GM19193 (cell line): Measurements from ENCODE around the gene RALGDS.
A peak's percentile ranks its signal among the peaks of the same experiment; 100 is the strongest.

Experiments used
- POLR2A ChIP-seq: IDR thresholded peaks from 4 replicates; pipeline ENCODE4 v1.6.1; 2011; ENCODE audit not compliant: insufficient read depth, insufficient read length; ENCODE audit errors: extremely low read depth

The RALGDS gene

GRCh38 chr9:133129001-133129795, 8.2 kb upstream of the RALGDS start:
- TF ChIP-seq POLR2A, result no peak

GRCh38 chr9:133128152-133128551, 7.1 kb upstream of the RALGDS start:
- no peak for TF ChIP-seq POLR2A

GRCh38 chr9:133127340-133127981, 6.4 kb upstream of the RALGDS start:
- TF ChIP-seq POLR2A, result no peak

DNA sequence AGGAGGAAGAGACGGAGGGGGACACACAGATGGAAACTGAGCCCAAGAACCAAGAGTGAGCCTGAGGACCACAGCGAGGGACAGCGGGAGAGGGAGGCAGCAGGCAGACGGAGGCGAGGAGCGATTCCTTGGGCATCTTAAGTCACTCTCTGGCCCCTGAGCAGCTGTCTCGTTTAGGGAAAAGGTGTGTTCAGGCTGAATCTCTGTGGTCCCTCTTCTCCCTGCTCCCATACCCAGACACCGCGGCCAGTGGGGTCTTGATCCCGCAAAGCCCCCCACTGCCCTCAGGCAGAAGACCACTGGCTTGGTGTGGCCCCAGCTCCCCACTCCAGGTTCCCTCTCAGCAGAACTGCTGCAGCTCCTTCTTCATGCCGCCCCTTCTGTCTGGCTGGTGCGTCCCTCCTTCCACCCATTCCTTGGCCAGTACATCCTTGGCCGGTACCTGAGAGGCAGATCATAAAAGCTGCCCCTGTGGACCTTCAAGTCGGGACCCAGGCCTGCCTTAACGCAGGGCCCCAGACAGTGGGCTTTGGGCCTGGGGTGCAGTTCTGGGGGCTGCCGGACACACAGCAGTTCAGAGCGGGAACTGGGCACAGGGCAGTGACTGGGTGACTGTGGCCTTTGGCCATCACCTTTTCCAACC, 5.8 kb upstream of the RALGDS start:
- no peak for TF ChIP-seq POLR2A

DNA sequence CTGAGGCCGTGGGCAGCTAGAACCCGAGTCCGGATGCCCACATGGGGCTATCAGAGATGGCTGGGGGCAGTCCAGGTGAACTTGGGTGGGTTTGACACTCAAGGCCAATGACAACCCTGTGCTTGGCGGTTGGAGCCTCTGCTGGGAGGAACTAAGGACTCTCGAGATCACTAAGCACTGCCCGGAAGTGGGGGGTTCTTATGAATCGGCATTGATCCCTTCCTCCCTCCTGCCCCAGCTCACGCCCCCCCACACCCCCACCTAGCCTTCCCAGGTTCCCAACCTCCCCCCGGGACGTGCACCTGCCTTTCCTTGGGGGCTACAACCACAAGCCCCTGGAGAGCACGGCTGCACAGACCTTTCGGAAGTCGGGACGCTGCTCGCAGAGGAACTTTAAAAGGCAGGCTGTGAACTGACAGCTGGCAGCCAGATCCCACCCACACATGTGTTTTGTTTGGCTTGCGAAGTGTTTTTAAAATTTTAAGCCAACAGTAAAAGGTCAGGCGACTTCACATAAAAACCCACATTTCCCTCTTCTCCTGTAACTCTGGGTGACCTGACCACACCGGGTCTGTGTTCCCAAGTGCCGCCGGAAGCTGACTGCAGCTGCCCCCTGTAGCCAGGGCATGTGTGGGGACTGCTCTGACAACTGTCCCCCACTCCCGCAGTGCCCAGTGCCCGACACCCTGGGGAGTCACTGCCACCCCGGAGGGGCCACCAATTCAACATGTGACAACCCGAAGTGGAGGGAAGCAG, 5.1 kb upstream of the RALGDS start:
- no peak for TF ChIP-seq POLR2A

GRCh38 chr9:133124907-133125275, 3.9 kb upstream of the RALGDS start:
- no peak for TF ChIP-seq POLR2A

DNA sequence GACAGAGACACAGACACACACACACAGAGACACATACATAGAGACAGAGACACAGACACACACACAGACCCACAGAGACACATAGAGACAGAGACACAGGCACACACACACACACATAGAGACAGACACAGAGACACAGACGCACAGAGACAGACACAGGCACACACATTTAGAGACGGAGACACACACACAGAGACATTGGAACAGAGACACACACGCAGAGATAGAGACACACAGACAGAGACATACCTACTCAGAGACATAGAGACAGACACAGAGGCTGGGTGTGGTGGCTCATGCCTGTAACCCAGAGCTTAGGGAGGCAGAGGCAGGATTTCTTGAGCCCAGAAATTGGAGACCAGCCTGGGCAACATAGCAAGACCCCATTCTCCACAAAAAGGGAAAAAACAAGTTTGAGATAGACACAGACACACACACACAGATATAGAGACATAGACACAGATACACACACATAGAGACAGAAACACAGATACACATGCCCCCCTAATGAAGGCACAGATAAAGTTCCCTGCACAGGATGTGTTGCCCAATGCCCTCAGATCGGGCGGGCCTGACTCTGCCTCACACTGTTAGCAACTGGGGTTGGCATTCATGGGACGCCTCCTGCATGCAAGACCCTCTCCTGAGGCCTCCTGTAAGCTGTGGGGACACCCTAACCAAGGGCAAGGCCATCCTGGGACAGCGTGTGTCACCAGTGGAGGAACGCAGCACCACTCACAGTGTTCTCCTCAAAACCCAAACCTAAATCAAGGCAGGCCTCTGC, 3.3 kb upstream of the RALGDS start:
- TF ChIP-seq POLR2A, result no peak

GRCh38 chr9:133122935-133123611, 2.0 kb upstream of the RALGDS start:
- no peak for TF ChIP-seq POLR2A

GRCh38 chr9:133122605-133122934, 1.5 kb upstream of the RALGDS start:
- no peak for TF ChIP-seq POLR2A

- TF ChIP-seq POLR2A, result no peak
Observed at GRCh38 chr9:133121915-133122550, 993 bp upstream of the RALGDS start.

GRCh38 chr9:133120501-133121197, 391 bp downstream of the RALGDS start:
- TF ChIP-seq POLR2A, result peak; percentile 49

- TF ChIP-seq POLR2A, result no peak
Observed at GRCh38 chr9:133119846-133120500, 1.1 kb downstream of the RALGDS start.
